ENCODE results near the gene ARNT2.

GRCh38 chr15:80517290-80517689 lies 113.1 kb downstream of the ARNT2 start:
- TF ChIP-seq CTCF (IDR thresholded peaks at IDR 0.05; ENCODE audit: low read depth, low read length), result no peak
- no peak for TF ChIP-seq MAX (IDR thresholded peaks at IDR 0.05; ENCODE audit: low read depth, low read length)
- no peak for TF ChIP-seq POLR2A (IDR thresholded peaks at IDR 0.05; ENCODE audit: extremely low read depth, insufficient read length)

Data from NB4 (cell line).